ENCODE data around the gene BTRC. TPM values are rescaled to one million over a fixed set of nuclear protein-coding genes. Genes with fewer than 3 reads are reported as not detected.

BTRC gene
- polyA plus RNA-seq, 3 donors = 2.8 to 4.3 (median 3.1) TPM

GRCh38 chr10:101494650-101495049 lies 140.7 kb downstream of the BTRC start:
- Histone ChIP-seq H3K79me2 (ENCODE audit: insufficient read depth, low read length) (no peaks in the 10 kb centered on the region), H3K27me3 (ENCODE audit: control insufficient read depth in 2 of 2, insufficient read depth in 2 of 2, low read length in 2 of 2) (no peaks in the 10 kb centered on the region), H3K4me2 (replicated peaks; ENCODE audit: extremely low read depth, low read length, poor library complexity, severe bottlenecking) (no peak overlapping the region), H3K4me1 (ENCODE audit: control insufficient read depth in 1 of 2, insufficient read depth in 2 of 2, low read length in 2 of 2) (no peaks in the 10 kb centered on the region), H2AFZ (ENCODE audit: insufficient read depth, low read depth, low read length, poor library complexity, severe bottlenecking) (no peak overlapping the region), H3K36me3 (replicated peaks in 1 of 2; ENCODE audit: control insufficient read depth in 1 of 2, insufficient read depth in 2 of 2, low read length in 2 of 2) (no peaks in the 10 kb centered on the region), H4K20me1 (ENCODE audit: insufficient read depth, low read length) (no peaks in the 10 kb centered on the region), H3K4me3 (replicated peaks in 1 of 3; ENCODE audit: low read depth in 2 of 3, low read length in 3 of 3) (no peak overlapping the region), H3K9me3 (replicated peaks in 1 of 2; ENCODE audit: control insufficient read depth in 1 of 2, insufficient read depth in 1 of 2, low read length in 2 of 2) (no peaks in the 10 kb centered on the region), H3K27ac (ENCODE audit: low read depth in 1 of 2, low read length in 2 of 2) (no peak overlapping the region), H3K9ac (ENCODE audit: insufficient read depth, low read length, poor library complexity, severe bottlenecking) (no peak overlapping the region)
- Mint-ChIP-seq H3K27me3 (ENCODE audit: low read depth in 3 of 3) (no peaks in the 10 kb centered on the region), H3K4me3 (no peak overlapping the region), H3K9me3 (no peaks in the 10 kb centered on the region), H3K27ac (no peak overlapping the region), H3K4me1 (peaks cover 2% of the 10 kb centered on the region), H3K36me3 (peaks cover 0 to 3% of the 10 kb centered on the region in 2 donors)
- DNase-seq = no peak
- no peak for TF ChIP-seq CTCF (IDR thresholded peaks at IDR 0.05)
- WGBS (ENCODE audit: insufficient coverage) = no CpG with 5 or more reads among the region's 1 CpG
- intact Hi-C loops (cut with micrococcal nuclease) = no loop called here

GRCh38 chr10:101495324-101495925 lies 141.5 kb downstream of the BTRC start:
- Mint-ChIP-seq H3K4me1 (peaks cover 1% of the 10 kb centered on the region), H3K36me3 (peaks cover 0 to 3% of the 10 kb centered on the region in 2 donors), H3K9me3 (no peaks in the 10 kb centered on the region), H3K27ac (no peak overlapping the region), H3K27me3 (ENCODE audit: low read depth in 3 of 3) (no peaks in the 10 kb centered on the region), H3K4me3 (no peak overlapping the region)
- no peaks in the 10 kb centered on the region for H3K9me3 ChIP-seq (replicated peaks in 1 of 2; ENCODE audit: control insufficient read depth in 1 of 2, insufficient read depth in 1 of 2, low read length in 2 of 2)
- intact Hi-C loops (cut with micrococcal nuclease) = no loop called here
- no CpG with 5 or more reads among the region's 4 CpGs for WGBS (ENCODE audit: insufficient coverage)
- no peaks in the 10 kb centered on the region for H4K20me1 ChIP-seq (ENCODE audit: insufficient read depth, low read length)
- no peak for TF ChIP-seq CTCF (IDR thresholded peaks at IDR 0.05)
- H3K4me3 ChIP-seq (replicated peaks in 1 of 3; ENCODE audit: low read depth in 2 of 3, low read length in 3 of 3) = no peak overlapping the region
- H3K79me2 ChIP-seq (ENCODE audit: insufficient read depth, low read length) = no peaks in the 10 kb centered on the region
- no peak overlapping the region for H3K9ac ChIP-seq (ENCODE audit: insufficient read depth, low read length, poor library complexity, severe bottlenecking)
- no peaks in the 10 kb centered on the region for H3K36me3 ChIP-seq (replicated peaks in 1 of 2; ENCODE audit: control insufficient read depth in 1 of 2, insufficient read depth in 2 of 2, low read length in 2 of 2)
- no peaks in the 10 kb centered on the region for H3K27me3 ChIP-seq (ENCODE audit: control insufficient read depth in 2 of 2, insufficient read depth in 2 of 2, low read length in 2 of 2)
- DNase-seq = no peak
- no peak overlapping the region for H3K4me2 ChIP-seq (replicated peaks; ENCODE audit: extremely low read depth, low read length, poor library complexity, severe bottlenecking)
- no peaks in the 10 kb centered on the region for H3K4me1 ChIP-seq (ENCODE audit: control insufficient read depth in 1 of 2, insufficient read depth in 2 of 2, low read length in 2 of 2)
- H3K27ac ChIP-seq (ENCODE audit: low read depth in 1 of 2, low read length in 2 of 2) = no peak overlapping the region
- no peak overlapping the region for H2AFZ ChIP-seq (ENCODE audit: insufficient read depth, low read depth, low read length, poor library complexity, severe bottlenecking)
